ENCODE results near the gene TEX55.
"Not testable (repeated sequence)": the region's sequence is repeated elsewhere in the genome, so short reads cannot be mapped to it uniquely, and the experiment has no call there.

TEX55 gene

GRCh38 chr3:119161240-119161639 lies 15.3 kb downstream of the TEX55 start:
- FAIRE-seq, result no peak

DNA sequence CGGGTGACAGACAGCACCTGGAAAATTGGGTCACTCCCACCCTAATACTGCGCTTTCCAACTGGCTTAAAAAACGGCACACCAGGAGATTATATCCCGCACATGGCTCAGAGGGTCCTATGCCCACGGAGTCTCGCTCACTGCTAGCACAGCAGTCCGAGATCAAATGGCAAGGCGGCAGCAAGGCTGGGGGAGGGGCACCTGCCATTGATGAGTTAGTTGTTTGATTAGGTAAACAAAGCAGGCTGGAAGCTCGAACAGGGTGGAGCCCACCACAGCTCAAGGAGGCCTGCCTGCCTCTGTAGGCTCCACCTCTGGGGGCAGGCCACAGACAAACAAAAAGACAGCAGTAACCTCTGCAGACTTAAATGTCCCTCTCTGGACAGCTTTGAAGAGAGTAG lies 18.8 kb downstream of the TEX55 start:
- not testable (repeated sequence) for FAIRE-seq

GRCh38 chr3:119170821-119171220 lies 24.9 kb downstream of the TEX55 start:
- FAIRE-seq, result no peak

DNA sequence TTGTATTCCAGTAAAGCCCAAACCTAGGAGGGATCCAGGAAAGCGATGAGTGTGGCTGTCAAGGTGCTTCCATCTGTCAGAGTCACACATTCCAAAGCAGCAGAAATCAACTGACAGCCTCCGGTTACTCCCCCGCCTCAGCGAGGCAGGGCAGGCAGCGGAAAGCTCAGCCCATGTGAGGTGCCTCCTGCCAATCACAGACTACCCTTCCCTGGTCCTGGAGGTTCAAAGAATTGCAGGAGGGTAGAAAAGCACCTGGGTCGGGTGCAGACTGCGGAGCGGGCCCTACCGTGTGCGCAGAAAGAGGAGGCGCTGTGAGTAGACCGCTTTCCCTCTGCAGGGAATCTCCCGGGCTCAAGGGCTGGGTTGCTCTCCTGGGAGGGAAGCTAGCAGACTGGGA lies 27.4 kb downstream of the TEX55 start, which contains the start of gene UPK1B:
Gene UPK1B (plus strand): TSS at position 274 of the 400 bp plus-strand sequence. CDS start 13,144 bp downstream, outside the sequence.
- FAIRE-seq, result no peak

- no peak for FAIRE-seq
Observed at GRCh38 chr3:119175872-119176756, 30.1 kb downstream of the TEX55 start.

DNA sequence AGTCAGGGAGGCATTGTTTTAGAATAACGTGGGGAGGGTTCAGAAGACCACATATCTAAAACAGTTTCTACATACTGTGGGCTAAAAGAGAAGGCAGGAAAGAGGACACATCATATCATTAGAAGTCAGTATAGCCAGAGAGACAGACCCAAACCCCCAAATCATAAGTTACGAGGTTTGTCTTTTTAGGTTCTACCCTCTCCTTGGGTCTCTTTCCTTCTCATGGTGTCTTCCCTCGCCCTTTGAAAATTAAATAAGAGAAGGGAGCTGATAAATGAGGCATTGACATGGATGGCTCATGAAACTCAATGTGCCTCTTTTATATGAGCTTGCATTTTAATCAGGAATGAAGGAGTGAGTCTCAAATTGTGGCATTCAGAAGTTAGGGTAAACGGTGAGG lies 30.8 kb downstream of the TEX55 start:
- no peak for FAIRE-seq

DNA sequence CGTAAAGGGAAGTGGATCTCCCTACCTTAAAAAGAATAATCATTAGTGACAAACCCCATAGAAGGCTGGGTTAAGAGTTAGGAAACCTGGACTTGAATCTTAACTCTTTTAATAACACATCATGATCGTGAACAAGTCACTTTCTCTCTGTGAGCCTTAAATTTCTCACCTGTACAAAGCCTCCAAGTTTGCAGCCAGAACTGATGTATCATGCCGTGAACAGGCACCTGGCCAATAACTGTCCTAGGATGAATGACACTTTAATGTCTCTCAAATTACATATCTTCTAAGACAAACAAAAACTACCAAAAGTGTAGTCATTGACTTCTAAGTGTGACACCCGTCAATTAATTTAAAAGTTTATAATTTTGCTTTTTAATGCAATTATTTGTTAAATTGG lies 31.4 kb downstream of the TEX55 start:
- FAIRE-seq, result no peak

DNA sequence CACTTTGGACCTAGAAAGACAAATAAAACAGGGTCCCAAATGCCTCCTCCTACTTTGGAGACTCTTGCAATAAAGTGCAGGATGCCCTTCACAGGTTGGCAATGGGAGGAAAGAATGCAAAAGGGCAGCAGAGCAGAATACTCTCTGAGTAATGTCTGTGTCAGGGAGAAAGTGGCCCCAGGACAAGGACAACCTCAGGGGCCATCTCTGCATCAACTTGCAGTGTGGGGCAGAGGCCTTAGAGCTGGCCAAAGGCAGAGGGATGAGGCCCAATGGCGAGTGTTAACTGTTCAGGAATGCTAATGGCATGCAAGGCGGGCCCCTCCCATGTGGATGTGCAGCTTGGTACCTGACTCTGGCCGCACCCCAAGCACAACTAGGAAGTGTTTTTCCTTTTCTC lies 35.8 kb downstream of the TEX55 start:
- FAIRE-seq, result no peak

DNA sequence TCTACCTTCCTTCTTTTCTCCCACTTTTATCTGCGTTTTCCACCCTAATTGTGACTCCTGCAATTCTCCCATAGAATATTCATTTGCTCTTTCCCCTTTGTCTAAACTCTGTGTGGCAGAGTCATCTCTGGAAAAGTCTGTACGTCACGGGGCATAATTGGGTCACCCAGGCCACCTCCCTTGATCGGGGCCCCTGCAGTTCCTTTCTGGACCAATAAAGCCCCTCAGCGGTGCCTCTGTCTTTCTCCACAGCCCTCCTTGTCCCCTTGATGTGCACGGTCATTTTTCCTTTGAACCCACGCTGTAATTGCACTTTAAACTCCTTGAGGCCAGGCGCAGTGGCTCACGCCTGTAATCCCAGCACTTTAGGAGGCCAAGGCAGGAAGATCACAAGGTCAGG lies 38.1 kb downstream of the TEX55 start:
- FAIRE-seq, result no peak

DNA sequence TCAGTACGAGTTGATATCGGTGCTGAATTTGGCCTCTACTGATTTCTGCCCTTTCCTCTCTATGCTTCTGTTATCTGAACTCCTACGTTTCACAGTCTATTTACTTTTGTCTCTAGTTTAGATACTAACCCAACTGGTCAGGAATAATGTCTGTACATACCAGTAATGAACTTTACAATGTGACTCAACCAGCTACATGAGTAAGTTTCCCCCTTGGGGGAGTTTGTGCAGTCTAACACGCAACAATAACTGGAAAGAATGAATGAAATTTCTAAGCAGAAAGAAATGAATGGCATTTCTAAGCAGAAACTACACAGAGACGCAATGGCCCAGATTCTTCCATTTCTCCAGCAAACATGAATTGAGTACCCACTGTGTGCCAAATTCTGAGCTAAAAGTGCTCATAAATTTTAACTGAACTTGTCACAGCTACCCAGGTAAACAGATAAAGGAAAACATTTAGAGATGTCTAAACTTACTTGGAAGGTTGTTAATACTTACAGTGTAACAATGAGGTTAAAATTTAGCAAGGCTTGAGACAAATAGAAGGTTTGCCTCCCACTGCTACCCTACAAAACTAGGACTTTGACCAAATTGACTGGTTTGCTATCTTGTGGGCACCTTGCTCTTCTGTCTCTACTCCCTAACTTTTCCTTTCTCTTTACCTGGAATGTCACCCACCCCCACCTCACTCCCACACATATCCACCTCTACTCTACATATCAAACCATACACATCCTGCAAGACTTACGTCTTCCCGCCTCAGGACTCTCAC lies 39.0 kb downstream of the TEX55 start:
- FAIRE-seq, result no peak

DNA sequence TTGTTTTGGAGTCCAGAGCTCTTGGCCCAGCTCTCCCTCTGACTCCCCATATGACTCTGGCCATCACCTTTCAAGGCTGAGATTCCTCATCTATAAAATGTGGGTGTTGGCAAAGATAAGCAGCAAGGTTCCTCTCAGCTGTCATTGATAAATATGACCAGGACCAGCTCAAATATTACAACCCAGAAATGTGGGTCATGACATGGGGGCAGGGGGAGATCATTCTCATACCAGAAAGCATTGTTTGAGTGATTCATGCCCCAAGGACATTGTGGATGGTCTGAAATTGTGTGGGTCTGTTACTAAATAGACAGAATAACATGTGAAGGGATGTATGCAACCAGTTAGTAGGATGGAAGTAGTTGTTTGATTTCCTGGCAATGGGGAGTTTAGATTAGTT lies 41.3 kb downstream of the TEX55 start:
- no peak for FAIRE-seq

DNA sequence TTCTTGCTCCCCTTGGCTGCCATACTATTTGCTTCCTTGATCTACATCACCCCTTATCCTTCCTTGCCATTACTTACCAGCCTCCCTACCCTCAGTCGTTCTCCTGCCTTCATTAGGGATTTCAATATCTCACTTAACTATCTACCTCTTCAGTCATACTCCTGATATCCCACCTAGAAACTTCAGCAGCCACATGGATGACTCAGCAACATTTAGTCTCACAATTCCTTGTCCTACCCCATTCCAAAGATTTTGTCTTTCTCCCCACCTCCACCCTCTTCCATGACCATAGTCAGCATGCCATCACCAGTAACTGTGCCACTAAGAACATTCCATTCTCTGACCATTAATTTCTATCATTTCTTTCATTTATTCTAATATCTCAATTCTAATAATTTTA lies 45.8 kb downstream of the TEX55 start:
- FAIRE-seq, result no peak

DNA sequence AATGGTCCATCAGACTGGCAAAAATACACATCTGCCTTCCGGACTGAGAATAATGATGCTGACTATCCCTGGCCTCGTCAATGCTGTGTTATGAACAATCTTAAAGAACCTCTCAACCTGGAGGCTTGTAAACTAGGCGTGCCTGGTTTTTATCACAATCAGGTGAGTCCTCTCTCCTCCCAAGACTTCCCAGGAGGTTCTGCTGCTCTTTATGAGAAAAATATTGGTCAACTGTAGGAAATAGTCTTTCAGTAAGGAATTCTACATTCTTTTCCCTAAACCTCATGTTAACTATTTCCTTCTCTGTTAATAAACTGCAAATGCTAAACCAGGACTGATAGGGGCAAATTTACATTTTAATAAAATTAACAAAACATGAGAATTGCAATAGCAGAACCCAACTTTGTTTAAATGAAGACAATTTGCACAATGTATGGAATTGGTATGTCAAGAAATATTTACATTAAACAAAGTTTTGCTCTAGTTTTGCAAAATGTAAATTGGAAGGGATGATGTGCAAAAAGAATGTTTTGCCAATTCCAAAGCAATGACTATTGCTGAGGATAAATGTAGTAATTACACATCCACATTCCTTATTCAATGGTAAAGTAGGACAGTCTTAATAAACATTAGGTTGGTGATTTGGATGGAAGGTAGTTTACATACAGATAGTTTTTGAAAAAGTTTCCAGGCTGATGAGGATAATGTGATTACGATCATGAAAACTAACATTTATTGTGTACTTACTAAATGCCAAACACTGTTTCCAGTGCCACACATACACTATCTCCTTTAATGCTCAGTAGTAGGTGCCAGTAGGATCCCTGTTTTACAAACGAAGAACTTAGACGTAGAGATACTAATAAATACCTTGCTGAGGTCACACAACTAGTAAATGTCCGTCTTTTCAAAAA lies 48.5 kb downstream of the TEX55 start:
- FAIRE-seq, result no peak

DNA sequence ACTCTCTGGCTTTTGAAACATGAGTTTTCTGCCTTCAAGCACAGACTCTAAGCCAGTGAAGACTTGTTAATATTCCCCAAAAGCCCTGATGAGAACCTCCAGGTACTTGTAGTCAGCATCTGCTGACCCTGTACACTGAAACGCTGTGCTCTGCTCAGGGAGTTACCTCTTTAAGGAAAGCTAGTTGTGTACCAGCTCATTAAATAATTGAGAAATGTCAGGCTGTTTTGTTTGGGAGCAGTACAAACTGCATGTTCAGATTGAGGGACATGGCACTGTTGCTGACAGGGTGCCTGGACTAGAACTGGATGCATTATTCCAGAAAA lies 49.1 kb downstream of the TEX55 start:
- FAIRE-seq, result no peak

DNA sequence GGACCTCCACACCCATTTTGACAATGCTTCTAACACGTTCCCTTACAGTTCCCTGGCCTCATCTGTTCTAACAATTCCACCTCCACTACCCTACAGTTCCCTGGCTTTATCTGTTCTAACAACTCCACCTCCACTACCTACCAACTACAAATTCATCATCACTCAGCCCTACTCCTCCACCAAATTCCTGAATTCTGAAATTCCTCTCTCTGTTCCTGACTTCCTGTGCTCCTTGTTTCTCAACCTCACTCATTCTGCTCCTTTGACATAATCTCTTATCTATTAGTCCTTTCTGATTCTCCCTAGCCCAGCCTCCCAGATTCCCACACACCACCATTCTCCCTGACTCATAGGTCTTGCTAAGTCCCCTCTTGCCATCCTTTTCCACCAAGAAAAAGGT lies 49.9 kb downstream of the TEX55 start:
- FAIRE-seq, result no peak
